NCI-H2107 (cell line): ENCODE measurements around the gene DNTT.
"Not testable (repeated sequence)": the region's sequence is repeated elsewhere in the genome, so short reads cannot be mapped to it uniquely, and the experiment has no call there.

ENCODE experiments used
- DNase-seq: peaks from one replicate; lab custom pipeline; 2025; lab: John Stamatoyannopoulos, UW

The DNTT gene

DNA sequence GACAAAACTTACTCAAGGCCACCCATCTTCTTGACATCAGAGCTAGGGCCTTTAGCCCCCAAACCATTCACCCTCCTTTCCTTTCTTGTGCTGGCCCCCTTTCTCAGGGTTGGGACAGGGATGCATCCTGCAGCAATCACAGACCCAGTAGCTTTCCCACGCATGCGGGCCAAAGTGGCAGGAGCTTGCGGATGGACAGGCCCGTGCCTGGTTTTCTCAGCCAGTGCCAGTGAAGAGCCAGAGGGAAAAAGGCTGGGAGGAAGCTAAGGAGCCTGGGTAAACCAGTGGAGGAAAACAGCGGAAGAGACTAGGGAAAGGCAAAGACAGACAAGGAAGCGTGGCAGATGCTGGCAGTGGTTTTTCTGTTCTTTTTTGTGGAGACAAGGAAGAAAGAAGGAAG, 27.8 kb upstream of the DNTT start:
- DNase-seq, result no peak

DNA sequence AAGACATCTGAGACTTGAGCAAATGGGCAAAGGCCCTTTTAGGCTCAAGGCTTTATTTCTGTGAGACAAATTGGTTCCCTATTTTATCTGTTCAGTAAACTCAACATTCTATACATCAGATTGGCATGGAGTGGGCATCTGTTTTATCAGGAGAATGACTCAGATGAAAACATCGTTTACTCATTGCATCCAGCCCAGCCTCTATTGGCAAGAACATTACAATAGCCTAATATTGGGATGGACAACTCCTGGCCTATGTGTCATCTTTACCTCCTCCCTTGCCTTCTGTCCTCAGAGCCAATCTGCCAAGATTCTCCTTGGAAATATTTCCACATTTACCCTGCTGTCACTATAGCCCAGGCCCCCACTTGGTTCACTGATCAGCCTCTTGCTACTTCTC, 27.4 kb upstream of the DNTT start:
- DNase-seq, result no peak

DNA sequence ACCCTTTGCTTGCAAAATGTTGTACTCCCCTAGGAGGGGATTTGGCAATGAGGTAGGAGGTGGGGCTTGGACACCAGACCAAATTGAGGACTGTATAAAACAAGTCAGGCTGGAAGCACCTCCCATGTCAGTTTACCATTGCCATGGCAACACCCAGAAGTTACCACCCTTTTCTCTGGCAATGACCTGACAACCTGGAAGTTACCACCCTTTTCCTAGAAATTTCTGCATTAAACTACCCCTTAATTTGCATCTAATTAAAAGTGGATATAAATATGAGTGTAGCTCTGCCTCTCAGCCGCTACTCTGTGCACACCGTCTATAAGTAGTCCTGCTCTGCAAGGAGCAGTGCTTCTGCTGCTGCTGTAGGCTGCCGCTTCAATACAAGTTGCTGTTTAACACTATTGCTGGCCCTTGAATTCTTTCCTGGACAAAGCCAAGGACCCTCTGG, 25.0 kb upstream of the DNTT start:
- DNase-seq, result no peak

DNA sequence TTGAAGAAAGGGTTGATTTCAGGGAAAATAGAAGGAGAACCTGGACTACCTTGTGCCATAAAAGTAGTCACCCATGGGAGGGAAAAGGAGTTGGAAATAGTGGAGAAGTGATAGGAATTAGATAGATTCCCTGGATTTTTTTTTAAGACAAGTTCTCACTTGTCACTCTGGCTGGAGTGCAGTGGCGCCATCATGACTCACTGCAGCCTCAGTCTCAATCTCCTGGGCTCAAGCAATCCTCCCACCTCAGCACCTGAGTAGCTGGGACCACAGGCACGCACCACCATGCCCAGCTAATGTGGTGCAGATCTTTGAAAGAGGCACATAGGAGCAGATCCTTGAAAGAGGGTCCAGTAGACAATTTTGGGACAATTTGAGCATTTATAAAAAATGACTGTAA, 23.4 kb upstream of the DNTT start:
- DNase-seq, result no peak

DNA sequence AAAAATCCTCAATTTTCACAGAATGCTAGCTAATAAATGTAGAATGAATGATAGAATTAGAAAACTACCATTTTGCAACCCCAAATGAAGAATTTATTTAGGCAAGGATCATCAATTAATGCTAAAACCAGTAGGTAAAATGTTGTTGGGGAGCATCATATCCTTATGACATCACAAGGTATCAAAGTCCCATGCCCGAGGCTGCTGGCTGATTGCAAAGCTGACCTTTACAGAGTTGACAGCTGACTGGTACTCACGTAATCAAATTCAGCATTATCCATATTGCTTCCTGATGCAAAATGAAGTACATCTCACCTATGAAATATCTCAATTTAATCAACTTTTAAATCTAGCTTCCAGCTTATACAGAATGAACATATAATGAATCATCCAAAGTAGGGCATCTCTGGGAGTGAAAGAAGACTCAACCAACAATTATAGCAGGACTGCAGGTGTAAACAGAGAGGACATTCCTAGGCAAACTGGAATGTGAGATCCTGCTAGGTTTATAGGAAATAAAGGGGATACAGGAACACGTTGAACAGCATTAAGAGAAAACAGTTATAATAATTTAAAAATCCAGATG, 22.7 kb upstream of the DNTT start:
- no peak for DNase-seq

DNA sequence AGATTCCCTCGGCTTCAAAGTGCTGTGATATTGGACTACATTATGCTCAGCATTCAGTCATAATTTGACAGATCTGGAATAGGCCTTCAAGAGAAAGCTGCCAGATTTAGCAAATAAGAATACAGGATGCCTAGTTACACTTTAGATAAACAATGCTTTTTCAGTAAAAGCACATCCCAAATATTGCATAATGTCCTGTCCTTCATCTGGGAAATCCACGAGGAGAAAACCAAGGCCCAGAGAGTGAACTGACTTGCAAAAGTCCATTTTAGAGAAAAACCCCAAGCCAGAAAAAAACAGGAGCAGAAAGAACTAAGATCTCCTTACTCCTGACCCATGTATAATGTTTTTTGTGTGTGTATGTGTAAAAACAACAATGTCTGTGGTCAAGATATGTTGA, 20.9 kb upstream of the DNTT start:
- DNase-seq, result no peak

DNA sequence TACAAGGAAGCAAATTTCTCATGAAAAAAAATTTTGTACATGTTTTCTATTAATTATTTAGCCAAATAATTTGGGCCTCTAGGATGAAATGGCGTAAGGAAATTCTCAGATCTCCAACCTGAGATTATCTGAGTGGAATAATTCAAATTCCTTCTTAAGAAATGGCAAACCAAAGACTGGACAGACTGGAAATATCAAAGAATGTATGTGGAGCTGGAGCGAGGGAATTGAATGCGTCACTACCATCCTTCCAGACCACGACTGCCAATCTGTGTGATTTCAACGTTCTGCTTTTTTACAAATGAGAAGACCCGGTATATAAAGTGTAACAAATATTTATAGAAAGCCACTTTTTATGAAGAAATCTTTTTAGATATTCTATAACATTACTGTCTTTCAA, 20.5 kb upstream of the DNTT start:
- DNase-seq, result no peak

DNA sequence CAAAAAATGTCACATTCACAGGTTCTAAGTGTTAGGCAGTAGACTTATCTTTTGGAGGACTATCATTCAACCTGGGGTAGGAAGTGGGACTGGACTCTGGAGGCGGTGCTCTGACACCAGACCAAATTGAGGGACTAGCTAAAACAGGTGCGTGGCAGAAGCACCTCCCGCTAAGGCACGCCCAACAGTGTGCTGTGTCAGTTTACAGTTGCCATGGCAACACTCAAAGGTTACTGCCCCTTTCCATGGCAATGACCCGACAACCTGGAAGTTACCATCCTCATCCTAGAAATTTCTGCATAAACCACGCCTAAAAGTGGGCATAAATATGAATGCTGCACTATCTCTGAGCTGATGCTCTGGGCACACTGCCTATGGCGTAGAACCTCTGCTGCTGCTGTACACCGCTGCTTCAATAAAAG, 18.9 kb upstream of the DNTT start:
- DNase-seq, result no peak

DNA sequence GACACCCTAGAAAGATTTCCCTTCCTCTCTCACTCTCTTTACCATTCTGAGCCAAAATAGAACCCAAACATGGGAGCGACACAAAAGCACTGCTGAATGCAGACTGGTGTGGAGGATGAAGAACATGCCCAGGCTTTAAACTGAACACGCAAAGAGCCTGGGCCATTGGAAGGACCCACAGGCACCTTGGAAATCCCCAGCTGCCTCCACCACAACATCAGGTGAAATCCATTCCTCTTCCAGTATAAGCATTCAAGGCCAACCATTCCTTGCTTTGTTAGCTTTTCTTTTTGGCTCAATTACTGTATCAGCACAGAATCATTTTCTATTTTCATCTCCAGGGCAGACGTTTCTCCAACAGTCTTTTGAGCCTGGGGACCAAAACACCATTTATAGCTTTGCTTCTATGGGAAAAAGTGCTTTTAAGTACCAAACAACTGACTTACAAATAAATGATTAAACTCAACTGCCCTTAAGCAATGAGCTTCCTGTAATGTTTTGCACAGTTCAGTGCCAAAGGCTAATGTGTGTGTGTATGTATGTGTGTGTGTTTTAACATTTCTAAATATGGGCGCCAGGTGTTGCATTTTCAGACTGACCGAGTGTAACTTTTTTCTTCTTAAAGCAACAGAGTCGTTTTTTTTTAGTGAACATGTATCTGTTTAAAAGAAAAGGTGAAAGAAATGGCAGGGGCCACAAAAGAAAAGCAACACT, 16.7 kb upstream of the DNTT start:
- no peak for DNase-seq

DNA sequence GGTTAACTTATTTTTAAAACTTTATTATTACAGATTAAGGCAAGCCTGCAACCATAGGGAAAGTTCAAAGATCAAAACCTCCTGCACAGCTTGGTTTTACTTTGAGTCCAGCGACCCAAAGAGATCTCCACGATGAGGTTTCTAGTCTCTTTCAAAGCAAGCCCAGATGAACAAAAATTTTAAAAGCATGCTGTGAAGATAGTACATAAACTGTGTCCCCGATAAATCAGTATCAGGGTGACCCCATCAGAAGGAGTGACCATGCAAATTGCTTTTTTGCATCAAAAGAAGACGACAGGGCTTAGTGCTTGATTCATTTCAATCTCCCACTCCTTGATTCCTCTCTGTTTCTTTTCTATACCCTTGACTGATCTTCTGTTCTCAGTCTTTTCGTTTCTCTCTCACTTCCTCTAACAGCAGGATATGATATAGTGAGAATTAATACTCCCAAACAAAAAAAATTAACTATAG, 16.0 kb upstream of the DNTT start:
- DNase-seq, result no peak

DNA sequence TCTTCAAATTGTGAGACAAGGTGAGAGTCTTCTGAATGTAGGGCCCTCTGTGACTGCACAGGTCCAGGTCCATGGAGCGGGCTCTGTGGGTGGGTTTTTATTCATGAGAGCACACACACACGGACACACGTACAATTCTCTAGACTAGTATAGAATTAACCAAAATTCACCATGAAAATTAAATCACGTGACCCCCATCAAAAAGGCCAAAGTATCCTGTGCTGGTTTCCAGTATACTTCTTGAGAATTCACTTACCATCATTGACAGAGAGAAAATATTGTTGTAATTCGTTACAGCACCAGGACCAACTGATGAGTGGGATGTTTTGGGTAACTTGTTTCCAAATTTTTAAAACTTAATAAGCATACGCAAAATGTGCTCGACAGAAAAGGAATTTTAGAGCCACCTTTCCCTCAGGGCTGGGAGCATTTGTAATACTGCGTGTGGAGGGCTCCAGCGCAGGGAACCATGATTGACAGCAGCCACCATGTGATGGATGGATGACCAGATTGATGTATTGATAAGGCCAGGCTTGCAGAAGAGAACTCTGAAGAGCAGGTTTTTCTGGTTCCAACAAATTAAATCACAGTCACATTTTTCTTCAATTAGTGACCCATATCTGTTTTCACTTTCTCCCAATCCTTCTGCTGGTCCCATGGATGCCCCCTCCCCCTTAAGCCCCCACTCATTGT, 14.9 kb upstream of the DNTT start:
- no peak for DNase-seq

DNA sequence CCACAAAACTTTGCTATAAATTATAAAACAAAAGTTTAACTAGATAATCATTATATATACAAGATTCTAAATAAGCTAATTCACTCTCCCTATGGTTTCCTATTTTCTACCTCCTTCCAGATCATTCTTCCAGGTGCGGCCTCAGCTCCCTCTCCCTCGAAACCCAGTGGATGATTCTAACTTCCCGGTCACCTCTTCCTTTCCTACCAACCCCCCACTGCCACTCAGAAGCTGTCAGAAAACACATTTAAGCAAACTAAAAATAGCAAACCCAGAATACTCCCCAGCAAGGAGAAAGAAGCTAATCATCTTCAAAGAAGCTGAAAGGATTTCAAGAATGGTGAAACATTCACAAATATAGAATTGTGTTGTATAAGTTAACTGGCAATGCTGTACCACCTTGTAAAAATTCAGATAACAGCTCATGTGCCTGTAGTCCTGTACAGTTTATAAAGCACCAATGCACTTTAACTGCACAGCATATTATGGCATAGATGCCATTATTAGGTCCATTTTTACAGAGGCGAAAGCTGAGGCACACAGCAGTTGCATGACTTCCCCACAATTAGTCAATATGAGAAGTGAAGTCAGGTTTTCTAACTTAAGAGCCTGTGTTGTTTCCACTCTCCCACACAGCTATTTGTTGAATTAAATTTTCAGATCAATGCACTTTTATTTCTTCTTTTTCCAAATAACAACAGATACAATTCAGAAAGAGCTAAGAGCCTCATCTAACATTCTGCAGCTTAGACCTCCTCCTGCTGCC, 13.7 kb upstream of the DNTT start:
- no peak for DNase-seq

DNA sequence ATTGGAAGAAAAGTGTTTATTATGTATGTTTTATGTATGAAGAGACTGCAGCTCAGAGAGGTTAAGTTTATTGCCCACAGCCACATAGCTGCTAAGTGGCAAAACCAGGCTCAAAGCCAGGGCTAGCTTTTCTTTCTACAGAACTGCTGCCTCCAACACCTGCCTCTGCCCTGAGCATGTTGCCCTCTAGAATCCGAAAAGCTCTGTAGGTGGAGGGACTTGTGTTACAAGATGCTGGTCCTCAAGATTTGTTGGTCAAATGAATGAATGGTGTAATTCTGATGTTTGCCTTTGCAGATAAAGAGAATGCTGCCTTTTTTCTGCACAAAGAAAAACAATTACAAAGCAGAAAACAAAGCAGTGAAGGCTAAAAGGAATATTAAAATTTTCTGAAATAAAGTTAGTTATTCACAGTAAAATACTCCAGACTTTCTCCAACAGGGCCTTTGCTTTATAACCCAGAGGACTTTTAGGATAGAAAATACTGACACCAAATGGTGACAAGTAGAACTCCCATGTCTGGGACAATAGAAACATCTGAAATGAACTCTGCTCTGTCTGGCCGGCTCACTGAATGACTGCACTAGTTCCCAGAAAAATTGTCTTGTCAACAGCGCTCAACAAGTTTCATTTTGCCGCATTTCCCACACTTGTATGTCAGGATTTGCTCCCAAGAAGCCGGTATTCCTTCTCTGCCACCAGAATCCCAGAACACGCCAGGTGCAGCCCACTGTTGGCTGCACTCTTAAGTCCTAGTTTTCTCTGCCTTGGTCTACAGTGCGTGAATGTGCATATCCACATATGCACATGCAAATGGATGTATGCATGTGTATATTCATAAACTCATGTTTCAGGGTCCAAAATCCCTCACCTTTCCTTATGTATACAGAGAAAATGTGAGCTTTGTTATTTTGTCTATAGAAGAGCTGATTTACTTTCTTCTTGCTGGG, 11.0 kb upstream of the DNTT start:
- no peak for DNase-seq

DNA sequence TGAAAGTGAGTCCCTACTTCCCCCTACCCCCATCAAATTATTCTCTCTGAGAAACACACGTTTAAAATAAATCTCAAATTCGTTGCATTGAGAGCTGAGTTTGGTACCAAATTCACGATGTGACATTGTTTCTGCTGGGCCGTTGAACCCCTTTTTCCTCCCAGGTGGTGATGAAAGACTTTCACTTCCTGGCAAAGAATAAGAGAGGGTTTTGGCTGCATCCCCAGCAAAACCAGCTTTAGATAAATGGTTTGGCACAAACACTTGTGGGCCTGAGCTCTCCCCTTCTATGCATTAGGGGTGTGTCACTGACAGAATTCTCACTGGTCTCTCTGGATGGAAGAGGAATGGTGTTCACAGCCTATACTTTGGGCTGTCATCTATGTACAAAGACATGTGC, 8.8 kb upstream of the DNTT start:
- DNase-seq, result no peak

DNA sequence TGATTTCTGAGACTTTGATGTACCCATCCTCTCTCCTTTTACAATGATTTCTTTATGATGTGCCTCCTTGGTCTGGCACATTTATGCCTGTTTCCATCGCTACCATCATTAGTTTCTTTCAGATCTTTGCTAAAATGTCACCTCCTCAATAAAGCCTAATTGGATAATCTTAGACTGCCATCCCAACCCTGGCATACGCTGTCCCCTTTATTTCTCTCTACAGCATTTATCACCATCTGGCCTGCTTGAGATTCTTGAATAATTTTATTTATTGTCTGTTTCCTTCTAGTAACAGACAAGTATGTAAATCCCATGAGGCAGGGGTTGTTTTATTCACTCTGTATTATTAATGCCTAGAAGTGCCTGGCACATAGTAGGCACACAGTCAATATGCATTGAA, 6.7 kb upstream of the DNTT start:
- DNase-seq, result no peak

DNA sequence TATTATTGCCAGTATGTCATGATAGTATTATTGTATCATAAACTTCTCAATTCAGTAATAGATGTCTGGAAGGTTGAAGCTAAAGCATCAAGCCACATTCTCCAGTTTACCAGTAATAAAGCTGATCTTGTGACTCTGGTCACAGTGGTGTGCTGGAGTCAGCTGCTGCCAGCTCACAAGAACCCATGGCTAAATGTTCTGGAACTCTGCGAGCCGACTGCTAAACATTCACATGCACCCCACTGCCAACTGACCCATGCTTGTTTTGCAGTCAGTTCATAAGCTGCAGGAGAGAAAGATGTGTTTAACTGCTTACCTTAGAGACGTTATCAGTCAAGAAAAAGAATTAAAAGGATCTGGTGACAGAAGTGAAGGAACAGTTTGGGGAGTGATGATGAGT, 5.9 kb upstream of the DNTT start:
- no peak for DNase-seq

DNA sequence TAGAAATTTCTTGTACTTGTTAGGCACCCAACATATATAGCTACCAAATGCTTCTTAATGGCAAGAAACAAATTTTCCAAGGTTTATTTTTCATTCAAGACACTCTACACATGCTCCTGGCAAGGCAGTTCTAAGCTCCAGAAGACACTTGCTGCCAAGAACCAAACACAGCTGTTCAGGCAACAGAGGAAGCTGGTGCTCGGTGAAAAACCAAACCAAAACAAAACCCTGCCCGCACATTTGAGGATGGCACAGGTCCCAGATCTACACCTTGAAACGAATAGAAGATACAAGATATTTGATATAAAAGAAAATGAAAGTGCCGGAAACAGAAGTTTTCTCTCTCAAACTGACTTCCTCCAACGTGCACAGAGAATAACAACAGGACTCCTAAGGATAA, 4.9 kb upstream of the DNTT start:
- DNase-seq, result no peak

DNA sequence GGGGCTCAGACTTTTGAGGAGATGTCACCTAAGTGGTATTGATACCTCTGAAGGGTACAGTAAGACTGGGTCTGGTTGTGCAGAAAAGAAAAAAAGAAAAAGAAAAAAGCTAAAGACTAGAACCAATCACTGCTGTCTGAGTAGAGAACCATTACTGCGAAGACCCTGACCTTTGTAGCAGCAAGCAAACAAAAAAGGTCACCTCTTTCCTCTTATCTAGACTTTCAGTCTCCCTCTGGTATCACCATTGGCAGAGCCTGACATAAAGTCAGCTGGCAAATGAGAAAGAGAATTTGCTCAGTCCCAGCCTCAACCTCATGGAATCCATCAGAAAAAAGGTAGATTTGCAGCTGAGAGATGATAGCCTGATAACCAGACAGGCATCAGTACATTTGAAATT, 2.6 kb upstream of the DNTT start:
- DNase-seq, result no peak

DNA sequence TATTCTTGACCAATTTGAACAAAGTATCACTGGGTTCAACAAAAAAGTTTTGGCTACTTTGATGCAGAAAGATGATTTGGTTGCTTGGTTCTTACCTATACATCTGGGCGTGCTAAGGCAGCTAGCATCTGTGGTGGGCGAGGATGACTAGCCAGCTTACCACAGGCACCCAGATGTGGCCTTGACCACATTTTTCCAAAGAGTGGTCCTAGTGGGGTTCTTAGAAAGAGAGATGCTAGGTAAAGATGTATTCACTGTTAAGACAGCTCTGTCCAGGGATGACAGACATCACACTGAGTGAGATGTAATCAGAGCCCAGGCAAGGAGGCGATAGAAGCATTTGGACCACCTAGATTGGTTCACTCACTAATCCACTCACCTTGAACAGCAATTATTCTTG, 785 bp downstream of the DNTT start:
- no peak for DNase-seq

DNA sequence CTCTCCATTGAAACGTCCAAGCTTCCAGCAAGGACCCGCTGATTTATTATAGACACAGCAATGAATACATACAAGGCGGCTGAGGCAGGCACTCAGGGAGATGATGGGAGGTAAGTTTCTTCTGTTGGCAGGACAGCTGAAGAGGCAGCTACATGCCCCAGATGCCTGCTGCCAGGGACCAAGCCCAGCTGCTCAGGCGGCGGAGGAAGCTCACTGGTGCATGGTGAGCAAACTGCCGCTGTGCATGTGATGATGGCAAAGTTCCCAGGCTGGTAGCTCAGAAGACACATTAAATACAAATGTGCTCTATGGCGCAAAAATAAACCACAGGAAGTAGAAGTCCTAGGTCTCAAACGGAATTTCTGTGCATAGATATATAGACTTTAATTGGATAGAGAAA, 2.3 kb downstream of the DNTT start:
- DNase-seq, result no peak

DNA sequence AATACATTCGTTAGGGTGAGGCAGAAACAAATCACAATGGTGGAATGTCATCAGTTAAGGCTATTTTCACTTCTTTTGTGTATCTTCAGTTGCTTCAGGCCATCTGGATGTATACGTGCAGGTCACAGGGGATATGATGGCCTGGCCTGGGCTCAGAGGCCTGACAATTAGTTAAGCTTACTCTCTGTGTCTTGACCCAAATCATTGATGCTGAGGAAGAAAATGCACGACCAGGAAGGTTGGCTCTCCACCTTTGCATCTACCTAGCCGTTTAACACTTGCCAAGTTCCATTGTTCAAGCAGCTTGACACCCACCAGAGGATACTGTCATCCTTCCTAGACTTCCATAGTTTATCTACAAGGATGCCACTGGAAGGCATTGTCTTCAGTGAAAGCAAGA, 4.6 kb downstream of the DNTT start:
- DNase-seq, result not testable (repeated sequence)
